SIG-M5 treated with dmso at 0.1 percent for 504 hours (cell line): ENCODE measurements around the gene PCDHGC5.

Experiments
- DNase-seq: peaks from one replicate; lab custom pipeline; 2025; ENCODE audit not compliant: unreplicated experiment; lab: John Stamatoyannopoulos, UW

PCDHGC5 gene

DNA sequence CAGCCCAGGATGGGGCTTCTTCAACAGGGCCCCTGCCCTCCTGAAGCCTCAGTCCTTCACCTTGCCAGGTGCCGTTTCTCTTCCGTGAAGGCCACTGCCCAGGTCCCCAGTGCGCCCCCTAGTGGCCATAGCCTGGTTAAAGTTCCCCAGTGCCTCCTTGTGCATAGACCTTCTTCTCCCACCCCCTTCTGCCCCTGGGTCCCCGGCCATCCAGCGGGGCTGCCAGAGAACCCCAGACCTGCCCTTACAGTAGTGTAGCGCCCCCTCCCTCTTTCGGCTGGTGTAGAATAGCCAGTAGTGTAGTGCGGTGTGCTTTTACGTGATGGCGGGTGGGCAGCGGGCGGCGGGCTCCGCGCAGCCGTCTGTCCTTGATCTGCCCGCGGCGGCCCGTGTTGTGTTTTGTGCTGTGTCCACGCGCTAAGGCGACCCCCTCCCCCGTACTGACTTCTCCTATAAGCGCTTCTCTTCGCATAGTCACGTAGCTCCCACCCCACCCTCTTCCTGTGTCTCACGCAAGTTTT, 23.6 kb downstream of the PCDHGC5 start:
- DNase-seq, result peak; percentile 19

DNA sequence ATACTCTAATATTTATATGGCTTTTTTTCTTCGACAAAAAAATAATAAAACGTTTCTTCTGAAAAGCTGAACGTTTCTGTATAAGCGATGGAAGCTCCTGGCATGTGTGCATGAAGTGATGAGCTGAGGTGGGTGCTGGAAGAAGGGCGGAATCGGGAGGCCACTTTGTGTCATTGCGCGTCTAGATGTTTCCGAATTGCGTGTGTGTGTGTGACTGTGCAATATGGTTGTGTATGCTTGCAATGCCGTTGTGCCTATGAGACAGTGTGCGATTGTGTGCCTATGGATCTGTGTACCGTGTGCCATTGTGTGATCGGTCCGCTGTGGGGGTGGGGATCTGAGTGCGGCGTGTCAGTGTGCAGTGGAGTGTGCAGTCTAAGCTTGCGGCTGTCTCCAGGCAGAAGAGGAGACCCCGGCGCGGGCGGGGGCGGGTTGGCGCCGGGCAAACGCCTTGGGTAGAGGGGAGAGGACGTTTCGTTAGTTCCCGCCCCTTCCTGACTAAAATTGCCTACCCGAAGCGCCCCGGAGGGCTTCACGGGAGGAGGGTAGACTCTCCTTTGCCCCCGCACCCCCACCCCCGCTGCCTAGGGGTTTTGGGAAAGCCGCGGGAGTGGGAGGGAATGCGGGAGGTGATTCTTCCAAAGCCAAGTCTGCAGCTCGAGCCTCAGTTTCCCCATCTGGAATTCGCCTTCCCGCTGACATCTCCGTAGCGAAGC, 24.2 kb downstream of the PCDHGC5 start:
- no peak for DNase-seq

DNA sequence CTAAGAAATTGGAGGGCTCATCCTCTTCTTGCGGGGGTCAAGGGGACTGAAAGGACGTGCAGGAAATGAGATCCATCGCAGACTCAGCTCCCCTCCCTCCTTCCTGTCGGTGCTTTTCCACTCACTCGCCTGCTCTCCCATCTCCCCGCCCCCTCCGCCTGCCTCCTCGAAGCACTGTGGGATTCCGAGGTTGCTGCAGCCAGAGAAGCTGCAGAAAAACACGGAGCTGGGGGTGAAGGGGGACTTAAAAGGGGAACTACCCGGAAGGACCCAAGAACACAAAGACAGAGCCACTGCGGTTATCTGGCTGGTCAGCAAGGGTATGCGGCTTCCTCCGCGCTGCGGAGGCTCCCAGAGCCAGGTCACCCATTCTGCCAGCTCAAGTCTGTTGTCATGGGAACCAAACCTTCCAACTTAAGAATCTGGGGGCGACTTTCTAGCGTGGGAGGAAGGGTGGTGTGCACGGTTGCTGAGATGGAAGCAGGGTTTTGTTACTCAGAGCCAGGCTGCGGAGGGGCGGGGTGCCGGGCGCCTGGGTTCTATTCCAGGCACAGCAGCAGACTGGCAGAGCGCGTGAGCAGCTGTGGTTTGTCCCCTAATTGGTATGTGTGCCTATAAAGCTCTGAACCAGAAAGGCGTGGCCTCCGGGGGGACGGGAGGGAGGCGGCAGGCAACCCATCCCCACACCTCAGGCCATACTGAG, 24.9 kb downstream of the PCDHGC5 start:
- peak; percentile 47 for DNase-seq

DNA sequence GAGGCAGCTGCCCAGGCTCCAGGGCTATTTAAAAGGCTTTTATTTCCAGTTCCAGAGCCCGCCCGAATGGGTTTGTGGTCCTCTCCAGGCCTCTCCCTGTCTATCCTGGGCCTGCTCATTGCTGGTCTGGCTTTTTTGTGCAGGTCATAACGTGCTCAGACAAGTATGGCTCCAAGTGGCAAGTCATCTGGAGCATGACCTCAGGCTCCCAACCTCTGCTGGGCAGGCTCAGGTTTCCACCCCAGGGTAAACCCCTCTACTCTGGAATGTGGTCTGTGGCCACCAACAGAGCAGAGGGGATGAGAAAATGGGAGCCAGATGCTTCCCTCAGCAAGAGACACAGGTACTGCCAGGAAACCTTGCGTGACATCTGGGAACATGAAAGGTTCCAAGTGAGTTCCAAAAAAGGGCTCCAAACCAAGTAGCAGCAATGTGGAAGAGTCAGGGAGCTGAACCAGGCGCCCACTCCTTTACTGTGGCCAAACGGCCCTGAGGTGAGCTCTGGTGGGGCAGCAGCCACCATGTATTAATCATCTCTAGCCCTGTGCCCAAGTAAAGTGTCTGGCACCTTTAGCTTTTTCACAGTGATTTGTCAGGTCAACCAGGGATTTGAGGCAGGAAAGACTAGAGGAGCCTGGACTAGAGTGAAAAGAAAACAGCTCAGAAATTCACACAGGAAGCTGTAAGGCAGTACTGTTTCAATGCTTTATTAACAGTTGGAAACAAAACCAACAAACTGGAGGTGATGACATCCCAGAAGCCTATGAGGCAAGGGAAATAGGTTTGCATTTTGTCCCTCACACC, 25.7 kb downstream of the PCDHGC5 start:
- DNase-seq, result no peak

DNA sequence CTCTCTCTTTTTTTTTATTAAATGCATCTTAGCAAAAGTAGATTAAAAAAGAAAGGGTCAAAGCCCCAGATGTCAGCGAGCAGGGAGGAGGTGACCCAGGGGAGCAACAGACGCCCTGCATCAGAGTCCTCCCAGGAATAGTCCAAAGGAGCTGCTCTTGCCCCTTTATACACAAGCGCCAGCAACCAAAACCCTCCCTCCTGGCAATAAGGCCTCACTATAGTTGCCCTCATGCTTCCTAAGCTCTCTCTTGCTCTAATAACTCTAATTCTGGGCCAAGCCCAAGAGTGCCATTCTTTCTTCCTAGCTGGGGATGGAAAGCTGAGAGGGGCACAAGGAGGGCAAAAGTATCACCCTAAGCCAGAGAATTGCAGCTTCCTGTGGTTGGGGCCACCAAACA, 26.3 kb downstream of the PCDHGC5 start:
- no peak for DNase-seq

GRCh38 chr5:141515946-141516671, 27.2 kb downstream of the PCDHGC5 start:
- DNase-seq, result no peak

DNA sequence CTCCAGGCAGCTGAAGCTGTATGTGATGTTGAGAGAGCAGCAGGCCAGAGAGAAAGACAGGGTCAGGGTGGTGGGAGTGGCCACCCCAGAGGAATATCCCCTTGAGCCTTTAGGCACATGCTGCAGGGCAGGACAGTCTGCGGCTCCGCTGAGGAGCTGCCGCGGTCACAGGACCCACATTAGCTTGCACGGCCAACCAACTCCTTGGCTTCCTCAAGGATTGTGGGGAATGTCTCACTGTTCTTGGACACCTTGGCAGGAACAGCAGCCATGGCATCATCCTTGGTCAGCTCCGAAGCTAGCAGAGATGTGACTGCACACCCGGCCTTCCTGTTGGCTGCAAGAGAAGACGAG, 27.8 kb downstream of the PCDHGC5 start:
- no peak for DNase-seq

DNA sequence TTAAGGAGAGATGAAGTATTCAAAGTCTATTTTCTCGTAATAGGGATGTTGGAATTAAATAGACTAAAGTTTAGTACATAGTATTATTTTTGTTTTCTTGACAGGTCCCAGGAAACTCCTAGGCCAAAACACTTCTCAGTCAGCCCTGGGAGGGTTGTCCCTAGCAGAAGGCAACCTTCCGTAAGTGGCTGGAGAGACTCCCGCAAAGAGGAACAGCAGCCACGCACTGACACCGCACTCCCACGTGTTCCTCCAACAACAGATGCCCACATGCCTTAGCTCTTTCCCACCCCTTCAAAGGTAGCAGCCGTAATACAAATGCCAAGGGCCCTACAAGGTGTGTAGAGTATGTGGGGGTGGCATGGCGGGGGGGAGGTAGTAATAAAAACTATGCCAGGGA, 28.4 kb downstream of the PCDHGC5 start:
- no peak for DNase-seq

- DNase-seq, result no peak
Measured at GRCh38 chr5:141517880-141518617, 29.2 kb downstream of the PCDHGC5 start.

DNA sequence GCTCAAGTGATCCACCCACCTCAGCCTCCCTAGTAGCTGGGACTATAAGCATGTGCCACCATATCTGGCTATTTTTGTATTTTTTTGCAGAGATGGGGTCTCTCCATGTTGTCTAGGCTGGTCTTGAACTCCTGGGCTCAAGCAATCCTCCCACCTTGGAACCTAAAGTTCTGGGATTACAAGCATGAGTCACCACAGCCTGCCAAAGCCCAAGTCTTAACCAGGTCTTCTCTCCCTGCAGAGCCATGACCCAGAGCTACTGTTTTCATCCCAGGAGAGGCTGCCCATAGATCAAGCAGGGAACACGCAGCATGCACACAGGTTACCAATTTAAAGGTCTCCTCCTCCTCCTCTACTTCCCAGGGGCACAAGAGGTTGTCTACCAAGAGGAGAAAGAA, 29.7 kb downstream of the PCDHGC5 start:
- no peak for DNase-seq

GRCh38 chr5:141519605-141520565, 31.0 kb downstream of the PCDHGC5 start:
- DNase-seq, result peak; percentile 26

- peak; percentile 94 for DNase-seq
Measured at GRCh38 chr5:141521244-141521781, 32.4 kb downstream of the PCDHGC5 start.

DNA sequence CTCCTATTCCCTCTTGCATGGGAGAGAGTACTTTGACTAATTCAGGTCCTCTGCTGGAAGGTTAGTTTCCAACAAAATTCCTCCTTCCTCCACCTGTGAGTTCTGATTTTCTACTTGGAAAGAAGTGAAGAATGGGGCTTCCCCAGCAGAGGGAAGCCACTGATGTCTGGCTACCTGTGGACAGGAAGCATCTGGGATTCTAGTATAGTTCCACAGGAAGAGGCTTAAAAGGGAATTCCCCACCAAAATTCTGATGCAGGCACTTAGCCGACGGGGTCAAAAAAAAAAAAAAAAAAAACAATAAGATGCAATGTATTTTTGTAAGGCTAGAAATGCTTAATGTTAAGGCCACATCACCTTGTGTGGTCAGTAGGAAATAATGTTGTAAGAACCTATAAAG, 33.4 kb downstream of the PCDHGC5 start:
- DNase-seq, result no peak

DNA sequence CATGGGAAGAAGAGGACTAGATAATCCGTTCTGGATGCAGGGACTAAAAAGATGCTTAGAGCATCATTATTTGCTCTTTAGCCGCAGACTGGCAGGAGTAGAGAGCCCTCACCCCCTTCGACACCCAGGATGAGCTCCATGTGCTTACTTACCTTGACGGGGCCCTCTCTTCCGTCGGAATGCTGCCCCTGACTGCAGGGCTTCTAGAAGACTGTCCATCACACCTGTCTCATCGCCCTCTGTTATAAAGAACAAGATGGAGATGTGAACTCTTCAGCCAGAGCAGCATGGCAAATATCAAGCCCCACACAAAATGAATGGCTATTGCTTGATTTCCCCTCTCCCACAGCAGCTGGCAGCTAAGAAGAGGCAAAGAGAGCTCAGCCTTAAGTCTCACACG, 35.1 kb downstream of the PCDHGC5 start:
- DNase-seq, result no peak

DNA sequence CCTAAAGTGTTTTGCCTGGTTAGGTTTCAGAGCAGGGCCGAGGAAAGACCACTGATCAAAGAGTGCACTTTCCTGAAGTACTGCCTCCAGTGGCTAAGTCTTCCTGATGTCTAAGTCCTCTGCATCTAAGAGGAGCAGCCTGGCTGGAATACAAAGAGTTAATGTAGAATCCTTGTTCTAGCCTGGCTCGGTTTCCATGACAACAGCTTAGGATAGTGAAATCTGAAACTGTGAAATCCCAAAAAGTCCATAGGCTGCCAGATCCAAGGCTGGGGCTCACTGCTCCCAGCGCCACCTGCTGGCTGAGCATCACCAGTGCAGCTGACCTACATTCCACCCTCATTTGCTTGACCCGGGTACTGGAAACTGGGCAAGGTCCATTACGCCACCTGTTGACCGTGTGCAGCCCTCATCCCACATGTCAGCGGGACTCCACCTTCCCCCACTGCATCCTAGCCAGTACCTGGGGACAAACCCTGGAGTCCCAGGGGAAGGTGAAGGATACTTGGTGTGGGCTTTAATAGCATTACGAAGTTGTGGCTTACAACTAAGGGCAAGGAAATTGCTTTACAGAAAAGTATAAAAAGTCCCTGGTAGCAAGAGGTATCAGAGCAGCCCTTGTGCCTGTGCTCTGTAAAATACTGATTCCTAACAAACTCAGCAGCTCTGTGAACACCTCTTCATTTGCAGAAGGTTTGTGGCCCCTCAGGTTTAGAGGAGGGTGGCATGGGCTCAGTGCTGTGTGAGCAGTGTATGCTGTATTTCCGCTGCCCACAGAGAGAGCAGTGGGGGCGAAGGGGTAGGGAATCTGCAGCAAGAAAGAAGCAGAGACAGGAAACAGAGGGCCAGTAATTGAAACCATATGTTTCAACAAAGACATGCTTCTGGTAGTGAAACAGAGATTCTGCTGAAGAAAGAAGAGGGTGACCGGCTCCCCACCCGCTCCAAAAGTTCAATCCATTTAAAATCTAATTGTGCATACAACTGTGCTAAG, 36.0 kb downstream of the PCDHGC5 start:
- peak; percentile 63 for DNase-seq

GRCh38 chr5:141525653-141526052, 36.8 kb downstream of the PCDHGC5 start:
- no peak for DNase-seq

DNA sequence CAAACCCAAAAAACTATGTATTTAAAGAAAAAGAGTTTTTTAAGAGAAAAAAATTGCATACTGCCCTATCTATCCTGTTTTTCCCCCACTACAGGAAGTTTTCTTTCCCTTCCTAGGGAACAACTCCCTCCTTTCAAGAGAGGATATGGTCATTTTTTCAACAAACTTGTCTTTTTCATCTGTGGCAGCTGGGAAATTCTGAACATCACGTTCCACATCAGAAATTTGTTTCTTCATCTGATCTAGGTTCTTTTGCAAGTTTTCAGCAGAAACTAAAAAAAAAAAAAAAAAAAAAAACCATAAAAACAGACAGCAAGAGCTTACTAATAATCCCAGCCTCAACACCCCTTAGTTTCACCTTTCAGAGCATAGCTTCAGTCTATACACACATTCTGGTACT, 38.5 kb downstream of the PCDHGC5 start:
- DNase-seq, result no peak
